Endothelial cell of umbilical vein (primary cell): ENCODE data around the gene ATP5PD. TPM values are rescaled to one million over a fixed set of nuclear protein-coding genes. Genes with fewer than 3 reads are reported as not detected.

Source experiments
- BruUV-seq: library from RNA; stranded (reverse); fragments of 400-500 nt; replicated peaks from 2 replicates; lab custom pipeline; 2021; lab: Mats Ljungman, UMichigan
- CTCF ChIA-PET: fragments of 300-600, 350-600 bp; sonication (Branson Sonifier 250); formaldehyde crosslinking; loops from one replicate; lab custom pipeline; 2021; ENCODE audit warnings: antibody characterized with exemption, inconsistent platforms; lab: Charles Lee
- POLR2A ChIA-PET: fragments of 300-600, 350-600 bp; sonication (Branson Sonifier 250); formaldehyde crosslinking; loops from one replicate; lab custom pipeline; 2021; ENCODE audit warnings: antibody characterized with exemption, inconsistent platforms; lab: Charles Lee
- DNase-seq: peaks from one replicate; pipeline ENCODE4 v3.0.0-alpha.2; 2011; ENCODE audit warnings: low read depth, low spot score
- FAIRE-seq: peaks from 2 replicates; lab custom pipeline; 2011; peaks lifted over from hg19 to GRCh38; lab: Jason Lieb, UNC
- H2AFZ ChIP-seq: 2 replicates; pipeline ENCODE4 v1.6.0; 2012; ENCODE audit warnings: low read depth, low read length, control low read depth, inconsistent platforms
- H3K27ac ChIP-seq: 2 replicates; pipeline ENCODE4 v1.5.1; 2011; ENCODE audit warnings: low read depth, mild to moderate bottlenecking, control low read depth, low read length, moderate library complexity; ENCODE audit not compliant: insufficient read depth
- H3K27me3 ChIP-seq, 2 experiments: 2 replicates each; pipeline versions ENCODE4 v1.6.0 to v1.6.1; 2011; ENCODE audit warnings: low read length in 2 of 2, mixed read lengths in 1 of 2; ENCODE audit not compliant: control insufficient read depth in 2 of 2, insufficient read depth in 2 of 2
- H3K36me3 ChIP-seq, 2 experiments: 2 replicates in 1 of 2; 3 replicates in 1 of 2; pipeline ENCODE4 v1.5.1; 2011; ENCODE audit warnings: low read length in 2 of 2, mild to moderate bottlenecking in 1 of 2, moderate library complexity in 1 of 2; ENCODE audit not compliant: control insufficient read depth in 2 of 2, insufficient read depth in 2 of 2; ENCODE audit errors: extremely low read depth in 1 of 2
- H3K4me1 ChIP-seq: 3 replicates; pipeline ENCODE4 v1.5.1; 2011; ENCODE audit warnings: mild to moderate bottlenecking, low read length; ENCODE audit not compliant: control insufficient read depth, insufficient read depth; ENCODE audit errors: extremely low read depth
- H3K4me2 ChIP-seq: 2 replicates; pipeline ENCODE4 v1.6.1; 2011; ENCODE audit warnings: low read length, control low read depth, mixed read lengths; ENCODE audit not compliant: insufficient read depth
- H3K4me3 ChIP-seq, 3 experiments: fragments of 200-600 bp in 1 of 3; sonication (generic), shearing (Covaris generic) in 1 of 3; replicated peaks in 1 of 3; 2 replicates each; pipeline ENCODE4 v1.5.1; 2011 to 2016; ENCODE audit warnings: control low read depth in 3 of 3, low read length in 3 of 3, mild to moderate bottlenecking in 2 of 3, inconsistent platforms in 1 of 3, low read depth in 1 of 3, moderate library complexity in 1 of 3; ENCODE audit not compliant: insufficient read depth in 1 of 3
- H3K79me2 ChIP-seq: 2 replicates; pipeline ENCODE4 v1.6.0; 2012; ENCODE audit warnings: low read length, inconsistent platforms; ENCODE audit not compliant: control insufficient read depth, insufficient read depth
- H3K9ac ChIP-seq: replicated peaks from 2 replicates; pipeline ENCODE3; 2011; ENCODE audit warnings: low read length, control low read depth; ENCODE audit not compliant: insufficient read depth; ENCODE audit errors: extremely low read depth
- H3K9me1 ChIP-seq: replicated peaks from 3 replicates; pipeline ENCODE4 v1.6.0; 2011; ENCODE audit warnings: mild to moderate bottlenecking, low read length; ENCODE audit not compliant: control insufficient read depth, insufficient read depth; ENCODE audit errors: extremely low read depth
- H3K9me3 ChIP-seq: replicated peaks from 2 replicates; pipeline ENCODE4 v1.5.1; 2012; ENCODE audit warnings: low read length, inconsistent platforms; ENCODE audit not compliant: control insufficient read depth, insufficient read depth
- H4K20me1 ChIP-seq: replicated peaks from 2 replicates; pipeline ENCODE3; 2011; ENCODE audit warnings: mild to moderate bottlenecking, low read length; ENCODE audit not compliant: control insufficient read depth, insufficient read depth; ENCODE audit errors: extremely low read depth
- CTCF ChIP-seq, 2 donors: IDR thresholded peaks; 1 replicate in 1 of 2; 2 replicates in 1 of 2; pipeline ENCODE4 v1.5.1; 2011; ENCODE audit warnings: low read length in 2 of 2, mild to moderate bottlenecking in 2 of 2, moderate library complexity in 2 of 2, control low read depth in 1 of 2, inconsistent platforms in 1 of 2, low read depth in 1 of 2; ENCODE audit not compliant: insufficient read depth in 1 of 2; ENCODE audit errors: extremely low read depth in 1 of 2
- EZH2 ChIP-seq: IDR thresholded peaks from 2 replicates; pipeline ENCODE4 v1.6.1; 2012; ENCODE audit warnings: borderline replicate concordance, low read depth, mild to moderate bottlenecking, moderate library complexity, low read length, inconsistent platforms; ENCODE audit not compliant: severe bottlenecking
- FOS ChIP-seq: IDR thresholded peaks from 2 replicates; pipeline ENCODE4 v1.6.1; 2011; ENCODE audit warnings: mild to moderate bottlenecking, low read length, moderate library complexity, borderline replicate concordance; ENCODE audit not compliant: insufficient read depth
- JUN ChIP-seq: IDR thresholded peaks from 2 replicates; pipeline ENCODE4 v1.6.1; 2011; ENCODE audit warnings: borderline replicate concordance, low read depth; ENCODE audit not compliant: insufficient read length, insufficient read depth
- POLR2AphosphoS5 ChIP-seq: IDR thresholded peaks from 2 replicates; pipeline ENCODE4 v1.6.1; 2012; ENCODE audit warnings: low read depth, mild to moderate bottlenecking, control low read depth, low read length, moderate library complexity; ENCODE audit not compliant: insufficient read depth
- dilution Hi-C: fragments of 300-500 bp; cut with MboI; formaldehyde crosslinking; loops from one replicate; pipeline ENCODE4 v1.15.0; 2019; ENCODE audit warnings: low sequenced_read_pairs; ENCODE audit not compliant: extremely low pct_ligation_motif_present
- intact Hi-C: fragments of 100-400 bp; cut with micrococcal nuclease; formaldehyde crosslinking; loops from one replicate; pipeline ENCODE4 v1.10.0; 2022
- polyA plus RNA-seq, 4 experiments: library from polyadenylated mRNA; depleted of rRNA in 3 of 4; stranded (reverse) in 3 of 4; unstranded in 1 of 4; fragments of >200 nt; gene quantifications; 2 replicates each; pipeline versions ENCODE4 v1.2.1 to v1.2.3, GENCODE V29; 2011 to 2012; ENCODE audit warnings: missing spikeins in 1 of 4
- total RNA-seq: library from RNA; stranded (reverse); gene quantifications from 2 replicates; pipeline ENCODE4 v1.2.3, GENCODE V29; 2021

ATP5PD gene
- total and polyA plus RNA-seq, 2 donors (not counting 3 experiments of a cell fraction or from before 2014, with no cell fraction given): 182 to 200 TPM

- peaks cover 6% of the 10 kb centered on the region for H3K4me1 ChIP-seq
- no TSS peak for BruUV-seq
- TF ChIP-seq JUN (no peak), EZH2 (no peak), CTCF (IDR thresholded peaks at IDR 0.05; ENCODE audit: extremely low read depth in 1 of 2, insufficient read depth in 1 of 2, low read depth in 1 of 2, low read length in 2 of 2) (no peak)
- H3K36me3 ChIP-seq: peaks cover 8 to 29% of the 10 kb centered on the region in 2 experiments
- intact Hi-C loops: no loop called here
- H3K9me1 ChIP-seq: no peaks in the 10 kb centered on the region
- no peak overlapping the region for H3K4me2 ChIP-seq
- no peak overlapping the region for H3K27ac ChIP-seq
- ChIA-PET CTCF (interaction anchor here (1.0 to 6.1 kb wide), 17 partner anchors 9 to 198 kb away, joined by 3 to 80 read pairs (median 13); partner anchors contain the start of genes ARMC7, NT5C and SLC16A5), POLR2A (no interaction called here)
- DNase-seq: no peak
- no peak overlapping the region for H2AFZ ChIP-seq
- no peaks in the 10 kb centered on the region for H3K27me3 ChIP-seq
- H3K4me3 ChIP-seq: no peak overlapping the region
- H3K9ac ChIP-seq: no peak overlapping the region
- dilution Hi-C loops: no loop called here
- no peaks in the 10 kb centered on the region for H3K9me3 ChIP-seq
- no peaks in the 10 kb centered on the region for H4K20me1 ChIP-seq
- no peaks in the 10 kb centered on the region for H3K79me2 ChIP-seq
- no peak for FAIRE-seq
These were observed 14.3 kb upstream of the ATP5PD start for GRCh38 chr17:75061055-75061438.

- H3K9me3 ChIP-seq: no peaks in the 10 kb centered on the region
- ChIA-PET CTCF (interaction anchor here (0.9 to 6.1 kb wide), 32 partner anchors 9 to 210 kb away, joined by 3 to 80 read pairs (median 6); partner anchors contain the start of genes ARMC7, ATP5PD, KCTD2 and MIF4GD), POLR2A (interaction anchor here (0.9 to 1.0 kb wide), 2 partner anchors 45 to 53 kb away, joined by 3 to 6 read pairs; no protein-coding TSS in a partner anchor)
- no peak for DNase-seq
- no peak for FAIRE-seq
- no peak overlapping the region for H3K4me2 ChIP-seq
- TF ChIP-seq FOS (no peak), POLR2AphosphoS5 (no peak), EZH2 (no peak)
- intact Hi-C loops: no loop called here
- dilution Hi-C loops: no loop called here
- H3K4me1 ChIP-seq: peaks cover 2% of the 10 kb centered on the region
- no peaks in the 10 kb centered on the region for H3K9me1 ChIP-seq
- H3K79me2 ChIP-seq: no peaks in the 10 kb centered on the region
- H3K4me3 ChIP-seq: no peak overlapping the region
- no TSS peak for BruUV-seq
- no peak overlapping the region for H3K9ac ChIP-seq
- no peak overlapping the region for H3K27ac ChIP-seq
- peaks cover 8 to 29% of the 10 kb centered on the region in 2 experiments for H3K36me3 ChIP-seq
- H3K27me3 ChIP-seq: no peaks in the 10 kb centered on the region
- no peak overlapping the region for H2AFZ ChIP-seq
- no peaks in the 10 kb centered on the region for H4K20me1 ChIP-seq
These were observed 13.8 kb upstream of the ATP5PD start for GRCh38 chr17:75060434-75061054.
